PFSK-1 (cell line): Measurements from ENCODE around the gene DIS3L.

Experiments
- POLR2AphosphoS5 ChIP-seq: IDR thresholded peaks from 2 replicates; pipeline ENCODE4 v1.6.1; 2012; ENCODE audit warnings: low read depth, mild to moderate bottlenecking, control low read depth, low read length, moderate library complexity
- TAF1 ChIP-seq: IDR thresholded peaks from 2 replicates; pipeline ENCODE4 v1.6.1; 2012; ENCODE audit warnings: low read length, control low read depth, borderline replicate concordance; ENCODE audit not compliant: insufficient read depth
- TF ChIP-seq, protein P1 (sequence below), 2 experiments: IDR thresholded peaks; 2 replicates each; pipeline versions ENCODE4 v1.6.1 to v1.8.0; 2011 to 2012; ENCODE audit warnings: low read depth in 2 of 2, low read length in 2 of 2, control low read depth in 1 of 2, inconsistent platforms in 1 of 2, mild to moderate bottlenecking in 1 of 2, moderate library complexity in 1 of 2; ENCODE audit not compliant: insufficient read depth in 1 of 2

GRCh38 chr15:66308531-66308930, 15.2 kb downstream of the DIS3L start:
- TF ChIP-seq TAF1, result no peak
- TF ChIP-seq, protein P1, sequence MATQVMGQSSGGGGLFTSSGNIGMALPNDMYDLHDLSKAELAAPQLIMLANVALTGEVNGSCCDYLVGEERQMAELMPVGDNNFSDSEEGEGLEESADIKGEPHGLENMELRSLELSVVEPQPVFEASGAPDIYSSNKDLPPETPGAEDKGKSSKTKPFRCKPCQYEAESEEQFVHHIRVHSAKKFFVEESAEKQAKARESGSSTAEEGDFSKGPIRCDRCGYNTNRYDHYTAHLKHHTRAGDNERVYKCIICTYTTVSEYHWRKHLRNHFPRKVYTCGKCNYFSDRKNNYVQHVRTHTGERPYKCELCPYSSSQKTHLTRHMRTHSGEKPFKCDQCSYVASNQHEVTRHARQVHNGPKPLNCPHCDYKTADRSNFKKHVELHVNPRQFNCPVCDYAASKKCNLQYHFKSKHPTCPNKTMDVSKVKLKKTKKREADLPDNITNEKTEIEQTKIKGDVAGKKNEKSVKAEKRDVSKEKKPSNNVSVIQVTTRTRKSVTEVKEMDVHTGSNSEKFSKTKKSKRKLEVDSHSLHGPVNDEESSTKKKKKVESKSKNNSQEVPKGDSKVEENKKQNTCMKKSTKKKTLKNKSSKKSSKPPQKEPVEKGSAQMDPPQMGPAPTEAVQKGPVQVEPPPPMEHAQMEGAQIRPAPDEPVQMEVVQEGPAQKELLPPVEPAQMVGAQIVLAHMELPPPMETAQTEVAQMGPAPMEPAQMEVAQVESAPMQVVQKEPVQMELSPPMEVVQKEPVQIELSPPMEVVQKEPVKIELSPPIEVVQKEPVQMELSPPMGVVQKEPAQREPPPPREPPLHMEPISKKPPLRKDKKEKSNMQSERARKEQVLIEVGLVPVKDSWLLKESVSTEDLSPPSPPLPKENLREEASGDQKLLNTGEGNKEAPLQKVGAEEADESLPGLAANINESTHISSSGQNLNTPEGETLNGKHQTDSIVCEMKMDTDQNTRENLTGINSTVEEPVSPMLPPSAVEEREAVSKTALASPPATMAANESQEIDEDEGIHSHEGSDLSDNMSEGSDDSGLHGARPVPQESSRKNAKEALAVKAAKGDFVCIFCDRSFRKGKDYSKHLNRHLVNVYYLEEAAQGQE (IDR thresholded peaks at IDR 0.05; ENCODE audit: insufficient read depth in 1 of 2, low read depth in 2 of 2, low read length in 2 of 2), result no peak
- no peak for TF ChIP-seq POLR2AphosphoS5
